GM12872 (cell line): ENCODE results near the gene PTPRG.

Experiments used
- CTCF ChIP-seq: IDR thresholded peaks from 3 replicates; pipeline ENCODE4 v1.5.1; 2011; ENCODE audit warnings: low read depth, mild to moderate bottlenecking, low read length, moderate library complexity; ENCODE audit not compliant: insufficient read depth

The PTPRG gene

GRCh38 chr3:61665121-61665520 lies 103.8 kb downstream of the PTPRG start:
- TF ChIP-seq CTCF: no peak

GRCh38 chr3:61665987-61666386 lies 104.6 kb downstream of the PTPRG start:
- no peak for TF ChIP-seq CTCF

GRCh38 chr3:61666615-61667330 lies 105.4 kb downstream of the PTPRG start:
- no peak for TF ChIP-seq CTCF

- no peak for TF ChIP-seq CTCF
These were observed 106.0 kb downstream of the PTPRG start for GRCh38 chr3:61667383-61667782.

- no peak for TF ChIP-seq CTCF
These were observed 106.4 kb downstream of the PTPRG start for GRCh38 chr3:61667814-61668213.

- TF ChIP-seq CTCF: no peak
These were observed 107.0 kb downstream of the PTPRG start for GRCh38 chr3:61668317-61668864.

- TF ChIP-seq CTCF: no peak
These were observed 107.8 kb downstream of the PTPRG start for GRCh38 chr3:61669203-61669602.
